ENCODE results near the gene GPSM3.

GPSM3 gene

GRCh38 chr6:32190054-32190851, 2.2 kb downstream of the GPSM3 start, which contains the start of gene PBX2 (continued):
- TF ChIP-seq ZNF280D (tag by site-specific recombination; IDR thresholded peaks at IDR 0.05) (no peak), ZNF24 (tag by site-specific recombination; IDR thresholded peaks at IDR 0.05) (0 out of 2 replicates have a peak, but pooled peaks have one; percentile 40), ZNF621 (tag by site-specific recombination; IDR thresholded peaks at IDR 0.05) (no peak)

GRCh38 chr6:32189742-32190053, 2.7 kb downstream of the GPSM3 start:
- Histone ChIP-seq H3K36me3 (ENCODE audit: control insufficient read depth in 2 of 2, insufficient read depth in 1 of 2, low read length in 2 of 2) (peaks cover 0 to 27% of the 10 kb centered on the region in 2 experiments; a peak in 1 of 3 replicates), H3K4me1 (ENCODE audit: control insufficient read depth, insufficient read depth, low read length) (peaks cover 8% of the 10 kb centered on the region), H3K4me3 (ENCODE audit: low read depth, low read length) (peak overlapping the region; percentile 62), H3K27ac (ENCODE audit: extremely low read depth, low read depth, low read length) (peak overlapping the region; percentile 77), H3K9me3 (ENCODE audit: control insufficient read depth, insufficient read depth, low read depth, low read length) (no peaks in the 10 kb centered on the region)
- ChIA-PET POLR2A (interaction anchor here (1.0 to 2.2 kb wide), 10 partner anchors 11 to 782 kb away, joined by 3 to 18 read pairs (median 6); partner anchors contain the start of genes AGPAT1, ATF6B and FKBPL), CTCF (interaction anchor here (0.6 to 1.8 kb wide), 4 partner anchors 13 to 72 kb away, joined by 3 to 6 read pairs (median 4); no protein-coding TSS in a partner anchor)
- TF ChIP-seq INSM2 (tag by site-specific recombination; IDR thresholded peaks at IDR 0.05), result no peak
- TF ChIP-seq ZNF580 (tag by site-specific recombination; IDR thresholded peaks at IDR 0.05), result no peak
- no peak for TF ChIP-seq ZNF302 (tag by site-specific recombination; IDR thresholded peaks at IDR 0.05; ENCODE audit: low read depth)
- TF ChIP-seq ZNF585B (tag by site-specific recombination; IDR thresholded peaks at IDR 0.05), result no peak
- TF ChIP-seq ZNF148 (tag by site-specific recombination; IDR thresholded peaks at IDR 0.05; ENCODE audit: borderline replicate concordance), result no peak
- no peak for TF ChIP-seq ZNF514 (tag by site-specific recombination; IDR thresholded peaks at IDR 0.05)
- TF ChIP-seq ZNF391 (tag by site-specific recombination; IDR thresholded peaks at IDR 0.05; ENCODE audit: borderline replicate concordance, low read depth), result no peak
- TF ChIP-seq HOXA7 (CRISPR knock-in tag; IDR thresholded peaks at IDR 0.05; ENCODE audit: borderline replicate concordance), result no peak
- no peak for TF ChIP-seq ZNF555 (tag by site-specific recombination; conservative IDR thresholded peaks at IDR 0.05)
- TF ChIP-seq ZNF518A (tag by site-specific recombination; conservative IDR thresholded peaks at IDR 0.05; ENCODE audit: low read depth), result no peak
- no peak for TF ChIP-seq ZNF596 (tag by site-specific recombination; IDR thresholded peaks at IDR 0.05)
- TF ChIP-seq ZEB2 (tag by site-specific recombination; IDR thresholded peaks at IDR 0.05), result no peak
- TF ChIP-seq ZNF704 (tag by site-specific recombination; IDR thresholded peaks at IDR 0.05), result no peak
- TF ChIP-seq HIC1 (tag by site-specific recombination; IDR thresholded peaks at IDR 0.05), result no peak
- no peak for TF ChIP-seq ZNF350 (tag by site-specific recombination; IDR thresholded peaks at IDR 0.05)
